H1 (cell line): ENCODE measurements around the gene CDK3. TPM values are rescaled to one million over a fixed set of nuclear protein-coding genes. Genes with fewer than 3 reads are reported as not detected.
A peak's percentile ranks its signal among the peaks of the same experiment; 100 is the strongest.

ENCODE experiments used
- CTCF ChIA-PET: fragments of 300-600 bp; sonication (Branson Sonifier 250); formaldehyde crosslinking; loops from one replicate; lab custom pipeline; 2021; ENCODE audit not compliant: partially characterized antibody; lab: Charles Lee
- POLR2A ChIA-PET: fragments of 300-600 bp; sonication (Branson Sonifier 250); formaldehyde crosslinking; loops from one replicate; lab custom pipeline; 2021; ENCODE audit warnings: inconsistent platforms; ENCODE audit not compliant: partially characterized antibody; lab: Charles Lee
- DNase-seq, 2 experiments: peaks; one replicate each; pipeline versions ENCODE4 v3.0.0 to v3.0.0-alpha.2; 2010 to 2022; ENCODE audit warnings: low spot score in 2 of 2, low read depth in 1 of 2, mixed read lengths in 1 of 2
- FAIRE-seq: peaks from 2 replicates; lab custom pipeline; 2011; peaks lifted over from hg19 to GRCh38; lab: Jason Lieb, UNC
- H2AFZ ChIP-seq: 2 replicates; pipeline ENCODE4 v1.8.1; 2012; ENCODE audit warnings: low read length, inconsistent platforms
- H2AK5ac ChIP-seq: 2 replicates; pipeline ENCODE4 v1.6.1; 2013; ENCODE audit warnings: low read depth, low read length
- H2BK120ac ChIP-seq: replicated peaks from 2 replicates; pipeline ENCODE3; 2013; ENCODE audit warnings: low read depth, low read length, inconsistent platforms
- H2BK12ac ChIP-seq: 2 replicates; pipeline ENCODE4 v1.6.1; 2013; ENCODE audit warnings: low read depth, low read length
- H2BK15ac ChIP-seq: 2 replicates; pipeline ENCODE4 v1.6.1; 2013; ENCODE audit warnings: low read length
- H2BK20ac ChIP-seq: 2 replicates; pipeline ENCODE4 v1.6.1; 2013; ENCODE audit warnings: low read length
- H2BK5ac ChIP-seq: 2 replicates; pipeline ENCODE4 v1.6.1; 2013; ENCODE audit warnings: low read depth, low read length
- H3K14ac ChIP-seq: 2 replicates; pipeline ENCODE4 v1.6.1; 2013; ENCODE audit warnings: inconsistent platforms; ENCODE audit not compliant: insufficient read length
- H3K18ac ChIP-seq: 2 replicates; pipeline ENCODE4 v1.6.1; 2013; ENCODE audit warnings: low read length; ENCODE audit errors: extremely low read depth
- H3K23ac ChIP-seq: 2 replicates; pipeline ENCODE4 v1.6.1; 2013; ENCODE audit warnings: inconsistent platforms; ENCODE audit not compliant: insufficient read length
- H3K23me2 ChIP-seq: 2 replicates; pipeline ENCODE4 v1.6.1; 2013; ENCODE audit warnings: low read depth, low read length
- H3K27ac ChIP-seq: 2 replicates; pipeline ENCODE4 v1.6.1; 2011; ENCODE audit warnings: low read depth, low read length, inconsistent platforms
- H3K27me3 ChIP-seq, 4 experiments: replicated peaks in 1 of 4; 1 replicate in 1 of 4; 2 replicates in 3 of 4; pipeline versions ENCODE4 v1.6.1 to v1.8.1; 2011 to 2013; ENCODE audit warnings: low read length in 3 of 4, mild to moderate bottlenecking in 3 of 4, inconsistent platforms in 2 of 4, mixed read lengths in 2 of 4, moderate library complexity in 1 of 4; ENCODE audit not compliant: control insufficient read depth in 3 of 4, insufficient read depth in 3 of 4; ENCODE audit errors: extremely low read depth in 1 of 4
- H3K36me3 ChIP-seq, 4 experiments: 2 replicates each; pipeline versions ENCODE4 v1.6.1 to v1.8.1; 2011 to 2013; ENCODE audit warnings: mild to moderate bottlenecking in 4 of 4, low read length in 3 of 4, moderate library complexity in 2 of 4, control low read depth in 1 of 4, inconsistent platforms in 1 of 4; ENCODE audit not compliant: insufficient read depth in 4 of 4, control insufficient read depth in 2 of 4
- H3K4ac ChIP-seq: replicated peaks from 2 replicates; pipeline ENCODE3; 2013; ENCODE audit warnings: low read length, low read depth, mixed read lengths, inconsistent platforms; ENCODE audit not compliant: insufficient read length
- H3K4me1 ChIP-seq, 4 experiments: replicated peaks in 1 of 4; 1 replicate in 1 of 4; 2 replicates in 3 of 4; pipeline versions ENCODE4 v1.6.1 to v1.8.1; 2011 to 2013; ENCODE audit warnings: low read length in 3 of 4, inconsistent platforms in 2 of 4, mixed read lengths in 1 of 4; ENCODE audit not compliant: insufficient read depth in 4 of 4, control insufficient read depth in 3 of 4
- H3K4me2 ChIP-seq, 2 experiments: 2 replicates each; pipeline versions ENCODE4 v1.6.1 to v1.8.1; 2011 to 2013; ENCODE audit warnings: low read depth in 2 of 2, low read length in 2 of 2, control low read depth in 1 of 2, inconsistent platforms in 1 of 2, mild to moderate bottlenecking in 1 of 2; ENCODE audit not compliant: insufficient read depth in 1 of 2
- H3K4me3 ChIP-seq, 4 experiments: fragments of 200-600, 300-600 bp in 1 of 4; sonication (generic), shearing (Covaris generic), sonication (Bioruptor Twin) in 1 of 4; 2 replicates each; pipeline versions ENCODE4 v1.5.1 to v1.8.1; 2011 to 2016; ENCODE audit warnings: low read length in 4 of 4, low read depth in 3 of 4, control low read depth in 2 of 4, inconsistent platforms in 2 of 4, mild to moderate bottlenecking in 2 of 4, mixed read lengths in 1 of 4, moderate library complexity in 1 of 4; ENCODE audit not compliant: insufficient read depth in 2 of 4; ENCODE audit errors: extremely low read depth in 1 of 4
- H3K56ac ChIP-seq: replicated peaks from 2 replicates; pipeline ENCODE3; 2013; ENCODE audit warnings: low read depth, mild to moderate bottlenecking, mixed read lengths, low read length, inconsistent platforms; ENCODE audit not compliant: insufficient read length
- H3K79me1 ChIP-seq: 2 replicates; pipeline ENCODE4 v1.6.1; 2013; ENCODE audit warnings: low read depth, low read length, control low read depth
- H3K79me2 ChIP-seq, 2 experiments: 2 replicates each; pipeline versions ENCODE4 v1.6.1 to v1.8.1; 2012 to 2013; ENCODE audit warnings: low read length in 2 of 2, mild to moderate bottlenecking in 2 of 2, inconsistent platforms in 1 of 2; ENCODE audit not compliant: insufficient read depth in 2 of 2, control insufficient read depth in 1 of 2
- H3K9ac ChIP-seq, 4 experiments: replicated peaks in 1 of 4; 1 replicate in 1 of 4; 2 replicates in 3 of 4; pipeline versions ENCODE4 v1.6.1 to v1.8.1; 2011 to 2013; ENCODE audit warnings: low read depth in 3 of 4, low read length in 3 of 4, control low read depth in 2 of 4, mild to moderate bottlenecking in 2 of 4, moderate library complexity in 2 of 4, inconsistent platforms in 1 of 4; ENCODE audit errors: extremely low read depth in 1 of 4
- H3K9me3 ChIP-seq, 2 experiments: 2 replicates each; pipeline versions ENCODE4 v1.6.1 to v1.8.1; 2012 to 2013; ENCODE audit warnings: mild to moderate bottlenecking in 2 of 2, moderate library complexity in 2 of 2, control low read depth in 1 of 2, inconsistent platforms in 1 of 2, low read depth in 1 of 2, low read length in 1 of 2, mixed read lengths in 1 of 2; ENCODE audit not compliant: insufficient read depth in 2 of 2
- H4K20me1 ChIP-seq, 2 experiments: replicated peaks in 1 of 2; 2 replicates each; pipeline versions ENCODE3 to v1.8.1; 2011 to 2013; ENCODE audit warnings: inconsistent platforms in 2 of 2, low read length in 2 of 2, mild to moderate bottlenecking in 1 of 2; ENCODE audit not compliant: insufficient read depth in 2 of 2, control insufficient read depth in 1 of 2
- H4K5ac ChIP-seq: 2 replicates; pipeline ENCODE4 v1.6.1; 2013; ENCODE audit warnings: low read length, low read depth, mixed read lengths, inconsistent platforms; ENCODE audit not compliant: insufficient read length
- H4K8ac ChIP-seq: 2 replicates; pipeline ENCODE4 v1.8.0; 2013; ENCODE audit warnings: mild to moderate bottlenecking, moderate library complexity, low read length, inconsistent platforms; ENCODE audit not compliant: insufficient read depth; ENCODE audit errors: extremely low read depth
- H4K91ac ChIP-seq: replicated peaks from 2 replicates; pipeline ENCODE3; 2013; ENCODE audit warnings: low read length, mixed read lengths, inconsistent platforms; ENCODE audit not compliant: insufficient read length
- ASH2L ChIP-seq: fragments of 200-600, 300-600 bp; sonication (generic); IDR thresholded peaks from one replicate; pipeline ENCODE4 v1.7.1; 2017; ENCODE audit warnings: low read length
- CEBPB ChIP-seq: IDR thresholded peaks from 2 replicates; pipeline ENCODE4 v1.6.1; 2012; ENCODE audit warnings: low read depth, low read length
- CHD2 ChIP-seq: IDR thresholded peaks from 2 replicates; pipeline ENCODE4 v1.6.1; 2012; ENCODE audit warnings: low read length, improper control_type of control experiment
- CREB1 ChIP-seq: IDR thresholded peaks from 2 replicates; pipeline ENCODE4 v1.6.1; 2012; ENCODE audit warnings: inconsistent platforms
- POLR2AphosphoS5 ChIP-seq: IDR thresholded peaks from 2 replicates; pipeline ENCODE4 v1.6.1; 2011; ENCODE audit warnings: low read depth, low read length
- WGBS, 2 experiments: shearing (Covaris generic) in 1 of 2; methylation state at CpG; one replicate each; pipeline versions ENCODE4 v1.1.6 to v1.1.7; 2013 to 2015; ENCODE audit warnings: low lambda C conversion rate in 2 of 2, mixed read lengths in 2 of 2, inconsistent platforms in 1 of 2, low coverage in 1 of 2, missing lambda C conversion rate in 1 of 2; ENCODE audit not compliant: insufficient replicate concordance in 2 of 2, insufficient coverage in 1 of 2, insufficient read length in 1 of 2; ENCODE audit errors: extremely low coverage in 1 of 2, missing lambda C conversion rate in 1 of 2; 5-methylcytosine and 5-hydroxymethylcytosine counted together
- polyA plus RNA-seq, 7 experiments: library from polyadenylated mRNA; depleted of rRNA in 3 of 7; stranded (reverse) in 5 of 7; unstranded in 2 of 7; fragments of >200 nt in 5 of 7; fragments of 200-250 nt in 2 of 7; gene quantifications; 1 replicate in 5 of 7; 2 replicates in 1 of 7; 4 replicates in 1 of 7; pipeline versions ENCODE4 v1.2.1 to v1.2.3, GENCODE V29; 2011 to 2013; ENCODE audit warnings: missing spikeins in 2 of 7, mixed read lengths in 2 of 7
- total RNA-seq: library from RNA; stranded (reverse); fragmentation: NEBNext Ultra II Directional; extraction: Animal tissue kit (Norgen Biotek cat#: 25700); gene quantifications from 2 replicates; pipeline ENCODE4 v1.2.1, GENCODE V29; 2021

The CDK3 gene
- total and polyA plus RNA-seq, 2 of the 8 experiments (the other 6 are each of a cell fraction or from before 2014, with no cell fraction given): 10.0 to 14.6 TPM

- no peaks in the 10 kb centered on the region for H4K20me1 ChIP-seq
- FAIRE-seq: no peak
- no peak overlapping the region; the same call in 1 of the 2 replicates for H2BK5ac ChIP-seq
- peaks cover 0 to 13% (median 10%) of the 10 kb centered on the region in 4 experiments; a peak in 6 of 8 replicates for H3K36me3 ChIP-seq
- H3K4me3 ChIP-seq: peak overlapping the region in 1 of 4 experiments; percentile 39; a peak in 2 of 8 replicates
- H2AK5ac ChIP-seq: no peak overlapping the region
- H2BK120ac ChIP-seq: peak overlapping the region; percentile 72
- H3K27me3 ChIP-seq: no peaks in the 10 kb centered on the region
- H3K56ac ChIP-seq: no peak overlapping the region
- no peak overlapping the region for H2AFZ ChIP-seq
- H2BK15ac ChIP-seq: no peak overlapping the region
- WGBS, 2 experiments: 35% methylated on average over 8 of the region's 8 CpGs; no CpG with 5 or more reads in 1 of the 2 experiments
- no peaks in the 10 kb centered on the region for H3K9me3 ChIP-seq
- no peak for DNase-seq
- H3K4me1 ChIP-seq: peaks cover 0 to 14% (median 7%) of the 10 kb centered on the region in 4 experiments; a peak in 4 of 7 replicates
- H3K4ac ChIP-seq: no peak overlapping the region
- peak overlapping the region; percentile 44 for H3K4me2 ChIP-seq
- 0 out of 2 replicates have a peak overlapping the region, but pooled peaks have one; percentile 61 for H2BK20ac ChIP-seq
- H4K5ac ChIP-seq: peak overlapping the region; percentile 53
- peaks cover 0 to 29% of the 10 kb centered on the region in 2 experiments; a peak in 2 of 4 replicates for H3K79me2 ChIP-seq
- no peak overlapping the region for H3K14ac ChIP-seq
- no peak overlapping the region for H4K91ac ChIP-seq
- H3K18ac ChIP-seq: peak overlapping the region; percentile 78; the same call in 1 of the 2 replicates
- no peaks in the 10 kb centered on the region; the same call in 1 of the 2 replicates for H3K79me1 ChIP-seq
- H3K23ac ChIP-seq: no peak overlapping the region
- no peak overlapping the region for H4K8ac ChIP-seq
- no peak overlapping the region for H2BK12ac ChIP-seq
- POLR2A ChIA-PET: interaction anchor here (0.6 to 1.8 kb wide), 7 partner anchors 18 to 179 kb away, joined by 3 to 7 read pairs (median 3); partner anchors contain the start of gene FBF1
- TF ChIP-seq ASH2L (peak; percentile 27), POLR2AphosphoS5 (no peak), CREB1 (peak; percentile 24; the same call in 1 of the 2 replicates), CHD2 (no peak), CEBPB (no peak)
- H3K27ac ChIP-seq: no peak overlapping the region
- H3K23me2 ChIP-seq: no peaks in the 10 kb centered on the region
- H3K9ac ChIP-seq: no peak overlapping the region
- CTCF ChIA-PET: interaction anchor here (0.8 to 2.3 kb wide), 8 partner anchors 13 to 111 kb away, joined by 3 to 7 read pairs (median 4); no protein-coding TSS in a partner anchor
Observed at GRCh38 chr17:75959051-75959838, 41.4 kb upstream of the CDK3 start.
